GM12891 (cell line): ENCODE data around the gene SYNE1.

Experiments used
- DNase-seq: peaks from one replicate; pipeline ENCODE4 v3.0.0; 2011; ENCODE audit warnings: low spot score; ENCODE audit not compliant: insufficient read length
- FAIRE-seq: peaks from 2 replicates; lab custom pipeline; 2011; peaks lifted over from hg19 to GRCh38; lab: Jason Lieb, UNC
- PAX5 ChIP-seq: IDR thresholded peaks from 2 replicates; pipeline ENCODE4 v1.6.1; 2011; ENCODE audit warnings: low read length, moderate library complexity, mild to moderate bottlenecking; ENCODE audit not compliant: insufficient read depth, severe bottlenecking
- POLR2A ChIP-seq: IDR thresholded peaks from 2 replicates; pipeline ENCODE4 v1.6.1; 2011; ENCODE audit warnings: low read depth, low read length, control low read depth
- POLR2AphosphoS5 ChIP-seq: IDR thresholded peaks from 2 replicates; pipeline ENCODE4 v1.6.1; 2011; ENCODE audit warnings: low read depth, low read length, control low read depth
- POU2F2 ChIP-seq: IDR thresholded peaks from 2 replicates; pipeline ENCODE4 v1.6.1; 2011; ENCODE audit warnings: low read depth, mild to moderate bottlenecking, control low read depth, low read length, moderate library complexity
- SPI1 ChIP-seq: IDR thresholded peaks from 2 replicates; pipeline ENCODE4 v1.6.1; 2011; ENCODE audit warnings: low read depth, low read length, control low read depth
- TAF1 ChIP-seq: IDR thresholded peaks from 2 replicates; pipeline ENCODE4 v1.6.1; 2011; ENCODE audit warnings: low read depth, low read length, control low read depth

SYNE1 gene

DNA sequence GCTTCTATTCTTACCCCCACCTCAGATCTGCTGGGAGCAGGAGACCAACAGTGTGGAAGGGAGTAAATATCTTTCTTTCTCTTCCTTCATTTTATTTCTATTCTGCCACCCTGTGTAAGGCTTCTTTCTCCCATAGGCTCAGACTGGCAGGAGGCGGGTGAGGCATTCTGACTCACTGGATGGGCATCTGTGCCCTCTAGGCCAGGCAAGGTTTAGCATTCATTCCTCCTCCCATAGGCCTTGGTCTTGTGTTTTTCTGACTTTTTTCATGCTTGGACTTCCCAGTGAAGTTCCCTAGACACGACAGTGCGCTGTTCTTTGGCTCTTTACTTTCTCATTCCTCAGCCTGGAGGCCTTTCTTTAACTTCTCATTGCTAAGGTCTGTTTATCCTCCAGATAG, 235.2 kb downstream of the SYNE1 start:
- no peak for FAIRE-seq
- no peak for TF ChIP-seq TAF1
- no peak for TF ChIP-seq POLR2A
- TF ChIP-seq PAX5 = no peak
- no peak for TF ChIP-seq POU2F2
- no peak for TF ChIP-seq SPI1
- no peak for TF ChIP-seq POLR2AphosphoS5
- DNase-seq = no peak

DNA sequence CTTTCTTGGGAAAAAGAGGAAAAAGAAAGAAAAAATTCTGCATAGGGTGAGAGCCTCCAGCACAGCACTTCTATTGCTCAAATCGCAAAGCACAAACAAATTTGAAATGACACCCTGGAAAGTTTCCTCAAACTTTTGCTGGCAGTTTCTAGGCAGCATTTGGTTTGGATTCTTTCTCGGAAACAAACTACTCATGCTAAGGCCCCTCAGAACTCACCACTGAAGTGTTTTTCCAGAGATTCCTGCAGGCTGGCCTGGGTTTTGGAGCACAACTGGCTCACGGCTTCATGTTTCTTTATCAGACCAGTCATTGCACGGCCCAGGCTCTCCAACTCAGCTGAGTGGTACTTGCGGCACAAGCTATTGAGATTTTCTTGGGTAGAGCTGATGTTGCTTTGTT, 237.8 kb downstream of the SYNE1 start:
- DNase-seq (no peak), FAIRE-seq (no peak)
- no peak for TF ChIP-seq TAF1
- no peak for TF ChIP-seq POLR2A
- TF ChIP-seq SPI1 = no peak
- no peak for TF ChIP-seq POLR2AphosphoS5
- TF ChIP-seq PAX5 = no peak
- no peak for TF ChIP-seq POU2F2

DNA sequence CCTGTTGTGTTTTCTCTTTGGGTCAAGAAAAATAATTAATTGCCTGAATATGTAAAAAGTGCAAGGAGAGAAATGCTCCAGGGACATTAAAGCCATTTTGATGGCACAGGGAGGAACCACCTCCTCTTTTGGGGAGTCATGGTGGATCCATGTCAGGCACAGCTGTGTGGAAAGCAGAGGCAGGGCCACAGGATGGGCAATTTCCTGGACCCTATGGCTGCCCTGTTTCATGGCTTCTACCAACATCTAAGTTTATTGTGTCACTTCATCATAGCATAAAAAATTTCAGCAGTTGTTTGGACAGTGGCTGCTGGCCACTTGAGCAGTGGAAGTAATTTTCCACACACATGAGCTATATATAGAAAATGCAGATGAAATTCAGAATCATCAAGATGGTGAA, 238.2 kb downstream of the SYNE1 start:
- TF ChIP-seq SPI1 (no peak), POLR2A (no peak), POU2F2 (no peak), TAF1 (no peak), PAX5 (no peak), POLR2AphosphoS5 (no peak)
- DNase-seq (no peak), FAIRE-seq (no peak)

DNA sequence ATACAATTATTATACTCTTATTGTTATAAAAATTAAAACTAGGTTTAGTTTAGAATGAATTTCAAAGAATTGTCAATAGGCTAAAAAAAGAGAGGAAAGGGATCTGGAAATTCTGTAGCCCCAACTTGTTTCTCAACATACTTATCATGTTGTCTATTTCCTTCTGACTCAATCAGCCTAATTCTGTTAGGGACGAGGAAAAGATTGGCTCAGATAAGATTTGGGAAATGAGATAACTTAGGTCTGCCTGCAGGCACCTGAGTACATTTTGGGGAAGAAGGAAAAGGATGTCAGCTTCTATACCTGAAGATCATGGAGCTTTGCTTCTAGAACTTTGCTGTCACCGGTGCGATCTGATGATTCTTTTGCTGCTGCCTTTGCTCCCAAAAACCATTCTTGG, 238.8 kb downstream of the SYNE1 start:
- TF ChIP-seq TAF1 = no peak
- TF ChIP-seq POU2F2 = no peak
- no peak for TF ChIP-seq POLR2A
- no peak for TF ChIP-seq PAX5
- no peak for TF ChIP-seq SPI1
- no peak for TF ChIP-seq POLR2AphosphoS5
- no peak for DNase-seq
- FAIRE-seq = no peak

GRCh38 chr6:152394303-152394702, 242.9 kb downstream of the SYNE1 start:
- TF ChIP-seq POU2F2 (no peak), SPI1 (no peak), POLR2A (no peak)
- FAIRE-seq (no peak), DNase-seq (no peak)

- TF ChIP-seq PAX5 = no peak
- no peak for TF ChIP-seq TAF1
- TF ChIP-seq POLR2AphosphoS5 = no peak
- TF ChIP-seq SPI1 = no peak
- no peak for TF ChIP-seq POLR2A
- DNase-seq = no peak
- no peak for FAIRE-seq
Measured at GRCh38 chr6:152391179-152391880, 245.8 kb downstream of the SYNE1 start.

GRCh38 chr6:152387091-152387490, 250.1 kb downstream of the SYNE1 start:
- FAIRE-seq (no peak), DNase-seq (no peak)
- TF ChIP-seq POLR2AphosphoS5 (no peak), TAF1 (no peak)

DNA sequence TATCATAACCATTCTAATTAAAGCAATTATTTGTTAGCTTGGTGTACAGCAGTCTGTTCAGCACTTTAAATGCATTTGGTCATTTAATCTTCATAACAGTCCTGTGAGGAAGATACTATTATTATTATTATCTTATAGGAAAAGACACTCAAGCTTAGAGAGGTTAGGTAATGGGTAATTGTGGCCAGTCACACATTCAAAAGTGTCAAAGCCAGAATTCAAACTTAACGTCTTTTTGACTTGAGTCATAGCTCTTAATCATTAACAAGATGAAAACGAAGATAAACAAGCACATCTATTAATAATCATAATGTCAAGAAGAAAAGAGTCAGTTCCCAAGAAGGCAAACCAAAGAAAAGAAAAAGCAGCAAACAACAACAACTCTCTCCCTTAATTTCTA, 251.0 kb downstream of the SYNE1 start:
- FAIRE-seq (no peak), DNase-seq (no peak)
- TF ChIP-seq POLR2AphosphoS5 = no peak

GRCh38 chr6:152380993-152381898, 255.9 kb downstream of the SYNE1 start:
- no peak for FAIRE-seq
- no peak for DNase-seq
- TF ChIP-seq TAF1 (no peak), SPI1 (no peak), POLR2AphosphoS5 (no peak), POU2F2 (no peak), PAX5 (no peak), POLR2A (no peak)

- FAIRE-seq (no peak), DNase-seq (no peak)
- TF ChIP-seq SPI1 = no peak
- no peak for TF ChIP-seq PAX5
- no peak for TF ChIP-seq TAF1
- TF ChIP-seq POLR2AphosphoS5 = no peak
- no peak for TF ChIP-seq POU2F2
- no peak for TF ChIP-seq POLR2A
Measured at GRCh38 chr6:152380351-152380767, 256.8 kb downstream of the SYNE1 start.
